ENCODE results near the gene PRKCA. TPM values are rescaled to one million over a fixed set of nuclear protein-coding genes. Genes with fewer than 3 reads are reported as not detected.

Gene PRKCA
- total RNA-seq, 4 donors from 2014 or later = 24.5 to 61.9 (median 40.8) TPM

DNA sequence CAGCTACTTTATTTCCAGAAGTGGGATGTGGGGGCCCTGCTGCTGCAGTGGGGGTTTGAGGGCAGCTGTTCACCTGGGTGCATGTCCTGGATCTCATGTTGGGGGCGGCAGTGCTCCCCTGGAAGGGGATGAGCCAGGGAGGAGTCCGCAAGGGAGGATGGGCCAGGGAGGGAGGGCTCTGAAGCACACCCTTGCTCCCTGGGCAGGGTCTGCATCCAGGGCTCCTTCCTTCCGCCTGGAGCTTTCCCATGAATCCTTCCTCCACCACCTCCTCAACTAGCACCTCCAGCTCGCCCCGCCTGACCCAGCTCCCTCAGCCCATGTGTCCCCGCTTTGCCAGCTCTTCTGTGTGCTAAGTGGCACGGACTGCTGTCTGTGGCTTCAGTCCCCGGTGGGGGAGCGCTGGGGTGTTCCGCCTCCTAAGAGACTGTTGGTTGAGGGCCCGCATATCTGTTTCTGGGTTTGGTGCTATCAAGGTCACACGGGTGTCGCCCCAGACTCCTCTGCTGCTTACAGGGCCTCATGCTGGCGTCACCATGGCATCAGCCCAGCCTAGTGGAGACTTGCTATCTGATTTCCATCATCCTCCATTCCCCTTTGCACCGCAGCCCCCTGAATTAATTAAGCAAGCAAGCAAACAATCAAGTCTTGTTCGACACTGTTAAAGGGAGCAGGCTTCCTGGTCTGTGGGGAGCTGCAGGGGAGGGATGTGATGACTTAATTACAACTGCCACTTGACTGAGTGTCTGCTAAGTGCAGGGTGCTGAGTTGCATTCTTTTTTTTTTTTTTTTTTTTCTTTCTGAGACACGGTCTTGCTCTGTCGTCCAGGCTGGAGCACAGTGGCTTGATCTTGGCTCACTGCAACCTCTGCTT lies 71.8 kb downstream of the PRKCA start:
- H3K27ac ChIP-seq (replicated peaks in 1 of 4) = no peak overlapping the region
- 69% methylated on average over 16 of the region's 18 CpGs for WGBS
- intact Hi-C loops (cut with DNase I) = no loop called here
- no peak overlapping the region for H3K4me3 ChIP-seq
- H3K36me3 ChIP-seq = no peaks in the 10 kb centered on the region
- peaks cover 0 to 27% (median 6%) of the 10 kb centered on the region in 4 donors for H3K4me1 ChIP-seq
- H3K9me3 ChIP-seq = no peaks in the 10 kb centered on the region
- no peaks in the 10 kb centered on the region for H3K27me3 ChIP-seq
- DNase-seq (ENCODE audit: extremely low spot score) = no peak
- no peak for TF ChIP-seq EP300 (IDR thresholded peaks at IDR 0.05)
- TF ChIP-seq, protein P1, sequence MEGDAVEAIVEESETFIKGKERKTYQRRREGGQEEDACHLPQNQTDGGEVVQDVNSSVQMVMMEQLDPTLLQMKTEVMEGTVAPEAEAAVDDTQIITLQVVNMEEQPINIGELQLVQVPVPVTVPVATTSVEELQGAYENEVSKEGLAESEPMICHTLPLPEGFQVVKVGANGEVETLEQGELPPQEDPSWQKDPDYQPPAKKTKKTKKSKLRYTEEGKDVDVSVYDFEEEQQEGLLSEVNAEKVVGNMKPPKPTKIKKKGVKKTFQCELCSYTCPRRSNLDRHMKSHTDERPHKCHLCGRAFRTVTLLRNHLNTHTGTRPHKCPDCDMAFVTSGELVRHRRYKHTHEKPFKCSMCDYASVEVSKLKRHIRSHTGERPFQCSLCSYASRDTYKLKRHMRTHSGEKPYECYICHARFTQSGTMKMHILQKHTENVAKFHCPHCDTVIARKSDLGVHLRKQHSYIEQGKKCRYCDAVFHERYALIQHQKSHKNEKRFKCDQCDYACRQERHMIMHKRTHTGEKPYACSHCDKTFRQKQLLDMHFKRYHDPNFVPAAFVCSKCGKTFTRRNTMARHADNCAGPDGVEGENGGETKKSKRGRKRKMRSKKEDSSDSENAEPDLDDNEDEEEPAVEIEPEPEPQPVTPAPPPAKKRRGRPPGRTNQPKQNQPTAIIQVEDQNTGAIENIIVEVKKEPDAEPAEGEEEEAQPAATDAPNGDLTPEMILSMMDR (IDR thresholded peaks at IDR 0.05) = no peak
- no peak for TF ChIP-seq POLR2AphosphoS5 (IDR thresholded peaks at IDR 0.05)
- no peak for TF ChIP-seq POLR2A (IDR thresholded peaks at IDR 0.05; ENCODE audit: low read depth)

DNA sequence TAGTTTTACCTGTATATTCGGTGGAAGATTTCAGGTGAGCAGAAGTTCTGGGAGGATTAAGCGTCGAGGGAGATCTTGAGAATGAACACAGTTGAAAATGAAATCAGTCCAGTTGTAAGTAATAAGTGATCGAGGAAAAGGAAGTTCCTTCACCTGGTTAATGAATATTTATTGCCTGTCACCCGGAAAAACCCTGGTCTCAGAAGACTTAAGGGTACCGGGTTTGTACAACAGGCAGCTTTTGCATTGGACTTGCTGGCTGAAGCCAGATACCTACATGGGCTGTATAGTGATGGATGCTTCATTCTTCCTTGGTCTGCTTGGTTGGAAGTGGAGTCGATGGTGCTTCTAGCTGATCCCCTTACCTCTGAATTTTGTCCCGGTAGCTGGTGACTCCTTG lies 72.7 kb downstream of the PRKCA start:
- 91% methylated on average over 8 of the region's 8 CpGs for WGBS

DNA sequence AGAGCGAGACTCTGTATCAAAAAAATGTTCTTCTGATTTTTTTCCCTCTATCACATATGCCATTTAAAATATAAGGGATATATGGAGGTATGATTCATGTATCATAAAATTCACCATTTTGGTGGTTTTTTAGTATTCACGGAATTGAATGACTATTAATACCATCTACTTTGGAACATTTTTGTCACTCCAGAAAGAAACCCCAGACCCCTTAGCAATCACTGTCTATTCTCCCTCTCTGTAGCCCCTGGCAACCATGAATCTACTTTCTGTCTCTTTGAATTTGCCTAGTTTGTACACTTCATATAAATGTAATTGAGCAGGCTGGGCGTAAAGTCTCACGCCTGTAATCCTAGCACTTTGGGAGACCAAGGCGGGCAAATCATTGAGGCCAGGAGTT lies 75.9 kb downstream of the PRKCA start:
- 89% methylated on average over 5 of the region's 5 CpGs for WGBS

More for the DNA sequence above, 72.7 kb downstream of the PRKCA start:
- TF ChIP-seq, protein P1 (IDR thresholded peaks at IDR 0.05) = no peak
- TF ChIP-seq POLR2A (IDR thresholded peaks at IDR 0.05; ENCODE audit: low read depth) (no peak), POLR2AphosphoS5 (IDR thresholded peaks at IDR 0.05) (no peak), EP300 (IDR thresholded peaks at IDR 0.05) (no peak)
- H3K27me3 ChIP-seq = no peaks in the 10 kb centered on the region
- peaks cover 6 to 34% (median 14%) of the 10 kb centered on the region in 4 donors for H3K4me1 ChIP-seq
- no peak overlapping the region for H3K4me3 ChIP-seq
- H3K36me3 ChIP-seq = no peaks in the 10 kb centered on the region
- no peak for DNase-seq (ENCODE audit: extremely low spot score)
- intact Hi-C loops (cut with DNase I) = no loop called here
- no peak overlapping the region for H3K27ac ChIP-seq (replicated peaks in 1 of 4)
- H3K9me3 ChIP-seq = no peaks in the 10 kb centered on the region

DNA sequence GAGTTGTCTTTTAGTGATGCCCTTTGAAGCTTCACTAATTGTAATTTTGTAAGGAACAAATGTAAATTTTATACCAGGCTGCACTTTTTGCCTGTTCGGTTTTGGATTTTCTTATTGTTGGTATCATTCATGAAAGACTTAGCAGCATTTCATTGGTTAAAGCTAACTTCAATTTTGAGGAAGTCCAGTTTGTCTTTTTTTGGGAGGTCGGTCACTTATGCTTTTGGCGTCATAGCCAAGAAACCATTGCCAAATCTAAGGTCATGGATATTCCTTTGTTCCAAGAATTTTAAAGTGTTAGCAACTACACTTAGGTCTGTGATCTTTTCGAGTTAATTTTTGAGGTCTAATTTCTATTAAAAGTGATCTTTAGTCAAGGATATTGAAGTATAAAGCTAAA lies 77.1 kb downstream of the PRKCA start:
- no peak overlapping the region for H3K4me3 ChIP-seq
- DNase-seq (ENCODE audit: extremely low spot score) = no peak
- peaks cover 6 to 51% (median 29%) of the 10 kb centered on the region in 4 donors for H3K4me1 ChIP-seq
- no peaks in the 10 kb centered on the region for H3K27me3 ChIP-seq
- no peaks in the 10 kb centered on the region for H3K36me3 ChIP-seq
- 50% methylated on average over 4 of the region's 4 CpGs for WGBS
- H3K27ac ChIP-seq (replicated peaks in 1 of 4) = no peak overlapping the region
- no peak for TF ChIP-seq POLR2A (IDR thresholded peaks at IDR 0.05; ENCODE audit: low read depth)
- TF ChIP-seq, protein P1 (IDR thresholded peaks at IDR 0.05) = no peak
- TF ChIP-seq EP300 (IDR thresholded peaks at IDR 0.05) = no peak
- no peak for TF ChIP-seq POLR2AphosphoS5 (IDR thresholded peaks at IDR 0.05)
- intact Hi-C loops (cut with DNase I) = no loop called here
- no peaks in the 10 kb centered on the region for H3K9me3 ChIP-seq

More for the DNA sequence above, 75.9 kb downstream of the PRKCA start:
- DNase-seq (ENCODE audit: extremely low spot score) = no peak
- peaks cover 6 to 50% (median 27%) of the 10 kb centered on the region in 4 donors for H3K4me1 ChIP-seq
- no peaks in the 10 kb centered on the region for H3K27me3 ChIP-seq
- intact Hi-C loops (cut with DNase I) = no loop called here
- H3K27ac ChIP-seq (replicated peaks in 1 of 4) = no peak overlapping the region
- H3K36me3 ChIP-seq = no peaks in the 10 kb centered on the region
- no peaks in the 10 kb centered on the region for H3K9me3 ChIP-seq
- no peak for TF ChIP-seq POLR2A (IDR thresholded peaks at IDR 0.05; ENCODE audit: low read depth)
- TF ChIP-seq, protein P1 (IDR thresholded peaks at IDR 0.05) = no peak
- no peak for TF ChIP-seq POLR2AphosphoS5 (IDR thresholded peaks at IDR 0.05)
- no peak for TF ChIP-seq EP300 (IDR thresholded peaks at IDR 0.05)
- H3K4me3 ChIP-seq = no peak overlapping the region
